Neuronal stem cell (in vitro differentiated cells): ENCODE measurements around the gene SNX1.
"Not testable (repeated sequence)": the region's sequence is repeated elsewhere in the genome, so short reads cannot be mapped to it uniquely, and the experiment has no call there.

ENCODE experiments used
- DNase-seq: peaks from one replicate; pipeline ENCODE4 v3.0.0-alpha.2; 2013; ENCODE audit warnings: low spot score
- H2AFZ ChIP-seq: one replicate; pipeline ENCODE4 v1.6.1; 2013; ENCODE audit warnings: mild to moderate bottlenecking, low read length, inconsistent platforms
- H2AK5ac ChIP-seq: 2 replicates; pipeline ENCODE4 v1.6.1; 2013; ENCODE audit warnings: low read depth, mild to moderate bottlenecking, inconsistent platforms, low read length, moderate library complexity, mixed read lengths
- H2BK120ac ChIP-seq: 2 replicates; pipeline ENCODE4 v1.6.1; 2013; ENCODE audit warnings: low read depth, mild to moderate bottlenecking, inconsistent platforms, low read length, moderate library complexity, mixed read lengths
- H2BK12ac ChIP-seq: one replicate; pipeline ENCODE4 v1.6.1; 2013; ENCODE audit warnings: low read length, inconsistent platforms
- H2BK15ac ChIP-seq: 2 replicates; pipeline ENCODE4 v1.6.1; 2013; ENCODE audit warnings: mild to moderate bottlenecking, low read length, inconsistent platforms, mixed read lengths
- H2BK5ac ChIP-seq: one replicate; pipeline ENCODE4 v1.6.1; 2013; ENCODE audit warnings: inconsistent platforms, mild to moderate bottlenecking, low read length, moderate library complexity
- H3K14ac ChIP-seq: one replicate; pipeline ENCODE4 v1.6.1; 2013; ENCODE audit warnings: low read length, inconsistent platforms
- H3K18ac ChIP-seq: 2 replicates; pipeline ENCODE4 v1.6.1; 2013; ENCODE audit warnings: low read length, inconsistent platforms
- H3K23ac ChIP-seq: 2 replicates; pipeline ENCODE4 v1.6.1; 2013; ENCODE audit warnings: low read depth, mild to moderate bottlenecking, mixed read lengths, low read length, inconsistent platforms; ENCODE audit not compliant: poor library complexity
- H3K27ac ChIP-seq: replicated peaks from 3 replicates; pipeline ENCODE4 v1.5.1; 2013; ENCODE audit warnings: low read length, inconsistent platforms
- H3K27me3 ChIP-seq, 3 experiments: 2 replicates each; pipeline ENCODE4 v1.6.1; 2013; ENCODE audit warnings: low read length in 3 of 3, mild to moderate bottlenecking in 2 of 3, inconsistent platforms in 1 of 3, low read depth in 1 of 3, mixed read lengths in 1 of 3, moderate library complexity in 1 of 3; ENCODE audit not compliant: control insufficient read depth in 3 of 3, insufficient read depth in 3 of 3
- H3K36me3 ChIP-seq, 2 donors: replicated peaks in 1 of 2; 2 replicates each; pipeline ENCODE4 v1.6.1; 2013; ENCODE audit warnings: low read length in 2 of 2; ENCODE audit not compliant: control insufficient read depth in 2 of 2, insufficient read depth in 2 of 2
- H3K4ac ChIP-seq: 2 replicates; pipeline ENCODE4 v1.6.1; 2013; ENCODE audit warnings: inconsistent platforms, mild to moderate bottlenecking, low read length, moderate library complexity
- H3K4me1 ChIP-seq, 2 donors: 1 replicate in 1 of 2; 2 replicates in 1 of 2; pipeline ENCODE4 v1.6.1; 2013; ENCODE audit warnings: low read length in 2 of 2, low read depth in 1 of 2; ENCODE audit not compliant: control insufficient read depth in 2 of 2, insufficient read depth in 1 of 2
- H3K4me2 ChIP-seq: one replicate; pipeline ENCODE4 v1.6.1; 2013; ENCODE audit warnings: mild to moderate bottlenecking, low read length, inconsistent platforms; ENCODE audit not compliant: insufficient read depth, poor library complexity, severe bottlenecking
- H3K4me3 ChIP-seq, 2 donors: 2 replicates each; pipeline ENCODE4 v1.5.1; 2013; ENCODE audit warnings: low read length in 2 of 2, mild to moderate bottlenecking in 2 of 2, inconsistent platforms in 1 of 2, moderate library complexity in 1 of 2
- H3K79me1 ChIP-seq: one replicate; pipeline ENCODE4 v1.6.1; 2013; ENCODE audit warnings: low read depth, mild to moderate bottlenecking, inconsistent platforms, low read length, moderate library complexity
- H3K9ac ChIP-seq: one replicate; pipeline ENCODE4 v1.6.1; 2013; ENCODE audit warnings: mild to moderate bottlenecking, low read depth, low read length, inconsistent platforms; ENCODE audit not compliant: poor library complexity
- H3K9me3 ChIP-seq, 2 donors: replicated peaks in 1 of 2; 2 replicates each; pipeline versions ENCODE3 to v1.6.1; 2013; ENCODE audit warnings: low read length in 2 of 2, mild to moderate bottlenecking in 2 of 2, inconsistent platforms in 1 of 2, low read depth in 1 of 2, mixed read lengths in 1 of 2, moderate library complexity in 1 of 2; ENCODE audit not compliant: control insufficient read depth in 2 of 2, insufficient read depth in 1 of 2
- H4K8ac ChIP-seq: one replicate; pipeline ENCODE4 v1.6.1; 2013; ENCODE audit warnings: low read depth, mild to moderate bottlenecking, inconsistent platforms, low read length, moderate library complexity
- H4K91ac ChIP-seq: one replicate; pipeline ENCODE4 v1.6.1; 2013; ENCODE audit warnings: low read length, low read depth, mild to moderate bottlenecking, inconsistent platforms; ENCODE audit not compliant: poor library complexity
- WGBS, 2 donors: extraction: QIAGEN DNeasy Blood & Tissue Kit; methylation state at CpG; one replicate each; pipeline ENCODE4 v1.1.7; 2013; ENCODE audit warnings: missing lambda C conversion rate in 2 of 2, mixed read lengths in 1 of 2; ENCODE audit not compliant: insufficient read length in 2 of 2, insufficient replicate concordance in 1 of 2; ENCODE audit errors: extremely low coverage in 2 of 2; 5-methylcytosine and 5-hydroxymethylcytosine counted together

Gene SNX1

DNA sequence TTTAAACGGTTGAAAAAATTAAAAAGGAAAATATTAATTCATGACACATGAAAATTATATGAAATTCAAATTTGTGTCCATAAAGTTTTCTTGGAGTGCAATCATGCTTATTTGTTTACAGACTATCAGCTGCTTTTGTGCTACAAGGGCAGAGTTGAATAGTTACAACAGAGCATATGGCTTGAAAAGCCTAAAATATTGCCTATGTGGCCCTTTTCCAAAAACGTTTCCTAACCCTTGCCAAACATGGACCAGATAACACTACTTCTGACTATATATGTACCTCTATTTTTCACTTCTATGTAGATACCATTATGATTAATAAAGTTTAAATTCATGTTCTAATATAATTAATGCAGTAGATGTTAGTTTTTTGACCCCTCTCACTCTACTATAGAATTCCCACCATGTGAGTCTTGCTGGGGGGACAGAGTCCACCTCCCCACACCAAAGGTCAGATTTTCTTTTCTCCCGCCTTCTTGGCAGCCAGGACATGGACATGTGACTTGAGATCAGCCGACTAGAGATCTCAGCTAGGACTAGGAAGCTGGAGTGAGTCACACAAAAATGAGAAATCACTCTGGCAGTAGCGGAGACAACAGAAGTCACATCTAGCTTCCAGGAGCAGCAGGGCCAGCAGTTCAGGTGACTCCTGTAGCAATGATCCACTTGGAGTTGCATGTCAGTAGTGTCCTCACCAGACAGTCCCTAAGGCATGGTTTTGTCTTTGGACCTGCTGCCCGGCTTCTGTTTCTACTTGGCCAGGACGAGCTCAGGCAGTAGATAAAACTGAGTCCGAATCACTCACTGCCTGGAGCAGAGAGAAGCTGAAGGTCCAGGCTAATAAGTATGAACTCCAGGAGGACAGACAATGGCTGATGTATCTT, 24.6 kb upstream of the SNX1 start:
- Histone ChIP-seq H3K9me3 (peaks cover 0 to 2% of the 10 kb centered on the region in 2 donors), H3K18ac (no peak overlapping the region), H2BK120ac (no peak overlapping the region), H3K9ac (no peak overlapping the region), H2BK15ac (no peak overlapping the region), H2BK12ac (no peak overlapping the region), H3K27ac (no peak overlapping the region), H2AFZ (no peak overlapping the region), H3K36me3 (peaks cover 5 to 46% of the 10 kb centered on the region in 2 donors), H2BK5ac (no peak overlapping the region), H2AK5ac (no peak overlapping the region), H4K91ac (no peak overlapping the region), H4K8ac (no peak overlapping the region), H3K4me3 (no peak overlapping the region), H3K4me2 (no peak overlapping the region), H3K4ac (no peak overlapping the region), H3K23ac (no peak overlapping the region), H3K4me1 (no peaks in the 10 kb centered on the region), H3K14ac (no peak overlapping the region), H3K79me1 (no peaks in the 10 kb centered on the region), H3K27me3 (no peaks in the 10 kb centered on the region)
- no peak for DNase-seq
- no CpG with 5 or more reads among the region's 8 CpGs for WGBS, 2 donors

DNA sequence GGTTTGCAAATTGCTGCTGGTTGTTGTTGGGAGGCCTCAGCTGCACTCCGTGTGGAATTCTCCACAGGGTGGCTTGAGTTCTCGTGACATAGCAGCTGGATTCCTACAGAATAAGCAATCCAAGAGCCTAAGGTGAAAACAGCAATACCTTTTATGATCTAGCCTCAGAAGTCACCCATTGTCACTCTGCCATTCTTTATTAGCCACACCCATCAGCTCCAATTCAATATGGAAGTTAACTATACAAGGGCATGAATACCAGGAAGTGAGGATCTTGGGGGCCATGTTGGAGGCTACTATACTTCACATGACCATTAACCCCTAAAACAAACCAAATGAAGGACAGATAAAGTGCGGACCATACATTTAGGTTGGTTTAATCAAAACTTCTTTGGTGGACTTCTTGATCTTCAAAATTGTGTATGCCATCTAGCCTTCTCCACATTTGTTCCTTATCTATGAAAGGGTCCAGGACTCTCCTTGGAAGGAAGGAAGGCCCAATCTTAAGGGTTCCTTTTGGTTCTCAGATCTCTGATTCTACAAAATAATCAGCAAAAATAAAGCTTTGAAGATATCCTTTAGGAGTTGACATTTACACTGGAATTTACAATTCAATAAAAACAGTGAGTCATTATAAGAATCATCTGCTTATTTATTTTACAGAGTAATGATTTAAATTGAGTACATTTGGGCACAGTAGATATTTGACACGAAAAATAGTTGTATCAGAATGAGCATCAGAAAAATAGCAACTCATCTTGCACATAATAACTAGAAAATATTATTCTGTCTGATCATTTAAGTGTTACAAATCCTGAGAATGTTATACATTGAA, 23.6 kb upstream of the SNX1 start:
- Histone ChIP-seq H3K9ac (no peak overlapping the region), H2AK5ac (no peak overlapping the region), H3K36me3 (peaks cover 5 to 46% of the 10 kb centered on the region in 2 donors), H4K91ac (no peak overlapping the region), H3K14ac (no peak overlapping the region), H2BK12ac (no peak overlapping the region), H3K4me3 (no peak overlapping the region), H2BK15ac (no peak overlapping the region), H2BK120ac (no peak overlapping the region), H3K4ac (no peak overlapping the region), H3K18ac (no peak overlapping the region), H2BK5ac (no peak overlapping the region), H3K4me1 (no peaks in the 10 kb centered on the region), H3K4me2 (no peak overlapping the region), H3K79me1 (no peaks in the 10 kb centered on the region), H4K8ac (no peak overlapping the region), H3K23ac (no peak overlapping the region), H3K27me3 (no peaks in the 10 kb centered on the region), H2AFZ (no peak overlapping the region), H3K9me3 (peaks cover 0 to 2% of the 10 kb centered on the region in 2 donors), H3K27ac (no peak overlapping the region)
- DNase-seq = no peak
- no CpG with 5 or more reads among the region's 4 CpGs for WGBS, 2 donors

DNA sequence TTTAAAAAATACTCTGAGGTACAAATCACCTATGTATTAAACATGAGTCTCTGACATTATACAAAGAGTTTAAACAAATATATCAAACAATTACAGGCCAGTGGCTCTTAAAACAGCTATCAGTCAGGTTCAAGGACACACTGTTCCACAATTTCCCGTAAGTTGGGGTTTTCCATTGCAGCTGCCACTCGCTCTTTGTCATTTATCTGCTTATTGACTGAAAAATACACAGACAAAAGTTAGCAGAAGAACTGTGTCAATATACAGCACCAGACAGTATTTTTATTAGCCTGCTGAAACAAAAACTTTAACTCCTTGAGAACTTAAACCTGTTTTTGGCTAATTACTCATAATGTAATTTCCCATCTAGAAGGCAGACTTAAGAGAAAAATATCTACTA, 23.0 kb upstream of the SNX1 start:
- Histone ChIP-seq H2BK5ac (no peak overlapping the region), H3K4me2 (no peak overlapping the region), H3K9ac (no peak overlapping the region), H3K4me1 (no peaks in the 10 kb centered on the region), H2BK120ac (no peak overlapping the region), H3K14ac (no peak overlapping the region), H3K23ac (no peak overlapping the region), H3K79me1 (no peaks in the 10 kb centered on the region), H3K4ac (no peak overlapping the region), H4K91ac (no peak overlapping the region), H2BK12ac (no peak overlapping the region), H3K9me3 (peaks cover 0 to 2% of the 10 kb centered on the region in 2 donors), H3K27me3 (no peaks in the 10 kb centered on the region), H3K18ac (no peak overlapping the region), H3K4me3 (no peak overlapping the region), H3K36me3 (peaks cover 5 to 49% of the 10 kb centered on the region in 2 donors), H2AFZ (no peak overlapping the region), H2BK15ac (no peak overlapping the region), H2AK5ac (no peak overlapping the region), H4K8ac (no peak overlapping the region), H3K27ac (no peak overlapping the region)
- DNase-seq = no peak
- WGBS, 2 donors = no CpG with 5 or more reads among the region's 2 CpGs

- no CpG with 5 or more reads among the region's 2 CpGs for WGBS, 2 donors
- H3K23ac ChIP-seq, DNase-seq, H3K18ac ChIP-seq, H2BK120ac ChIP-seq, H3K9ac ChIP-seq, H3K4me3 ChIP-seq, H3K4me2 ChIP-seq, H3K14ac ChIP-seq, H2AFZ ChIP-seq, H2AK5ac ChIP-seq, H4K8ac ChIP-seq, H2BK12ac ChIP-seq, H2BK15ac ChIP-seq, H3K4ac ChIP-seq, H3K27ac ChIP-seq, H4K91ac ChIP-seq, H2BK5ac ChIP-seq, H3K79me1 ChIP-seq, H3K27me3 ChIP-seq, H3K4me1 ChIP-seq, H3K9me3 ChIP-seq: not testable (repeated sequence)
- H3K36me3 ChIP-seq = peaks cover 5 to 50% of the 10 kb centered on the region in 2 donors
Observed at GRCh38 chr15:64073496-64073895, 22.3 kb upstream of the SNX1 start.
